CD4-positive, CD25-positive, alpha-beta regulatory T cell (primary cell): Measurements from ENCODE around the gene FAM20A. TPM values are rescaled to one million over a fixed set of nuclear protein-coding genes. Genes with fewer than 3 reads are reported as not detected.

Experiments used
- ATAC-seq, 2 donors: fragments of 150-1000 bp; cut with Tn5 transposase; one replicate each; pipeline ENCODE4 v1.10.0; 2021; ENCODE audit warnings: low read depth in 2 of 2, moderate number of reproducible peaks in 2 of 2, moderate library complexity in 1 of 2
- DNase-seq, 3 donors: peaks; one replicate each; pipeline versions ENCODE4 v3.0.0 to v3.0.0-alpha.2; 2012 to 2022; ENCODE audit warnings: mixed read lengths in 1 of 3
- H3K27ac ChIP-seq: one replicate; pipeline ENCODE4 v1.7.0; 2013; ENCODE audit warnings: mild to moderate bottlenecking, low read length; ENCODE audit not compliant: insufficient read depth, poor library complexity, severe bottlenecking
- H3K27me3 ChIP-seq: one replicate; pipeline ENCODE4 v1.7.0; 2013; ENCODE audit warnings: low read length; ENCODE audit not compliant: control insufficient read depth, insufficient read depth
- H3K36me3 ChIP-seq: one replicate; pipeline ENCODE4 v1.7.0; 2013; ENCODE audit warnings: mild to moderate bottlenecking, low read length, moderate library complexity; ENCODE audit not compliant: control insufficient read depth, insufficient read depth
- H3K4me1 ChIP-seq: 2 replicates; pipeline ENCODE4 v1.7.0; 2013; ENCODE audit warnings: mild to moderate bottlenecking, low read length; ENCODE audit not compliant: insufficient read depth, control insufficient read depth, poor library complexity, severe bottlenecking
- H3K4me3 ChIP-seq: one replicate; pipeline ENCODE4 v1.7.0; 2013; ENCODE audit warnings: low read depth, mild to moderate bottlenecking, low read length, moderate library complexity
- H3K9me3 ChIP-seq, 2 experiments: 1 replicate in 1 of 2; 2 replicates in 1 of 2; pipeline ENCODE4 v1.7.0; 2013; ENCODE audit warnings: low read length in 2 of 2, mild to moderate bottlenecking in 1 of 2, moderate library complexity in 1 of 2; ENCODE audit not compliant: control insufficient read depth in 2 of 2
- H3K27ac Mint-ChIP-seq, 3 donors: one replicate each; pipeline ENCODE4 v1.8.0; 2020 to 2022; ENCODE audit warnings: mild to moderate bottlenecking in 3 of 3, mixed read lengths in 3 of 3, moderate library complexity in 2 of 3
- H3K27me3 Mint-ChIP-seq: one replicate; pipeline ENCODE4 v1.8.0; 2022; ENCODE audit warnings: mild to moderate bottlenecking, mixed read lengths
- H3K36me3 Mint-ChIP-seq: one replicate; pipeline ENCODE4 v1.8.0; 2020; ENCODE audit warnings: mixed read lengths
- H3K4me1 Mint-ChIP-seq, 4 donors: one replicate each; pipeline ENCODE4 v1.8.0; 2020 to 2022; ENCODE audit warnings: mixed read lengths in 4 of 4, mild to moderate bottlenecking in 1 of 4
- H3K4me3 Mint-ChIP-seq, 4 donors: one replicate each; pipeline ENCODE4 v1.8.0; 2020 to 2022; ENCODE audit warnings: mild to moderate bottlenecking in 4 of 4, mixed read lengths in 4 of 4, moderate library complexity in 3 of 4
- H3K9me3 Mint-ChIP-seq, 7 donors: one replicate each; pipeline ENCODE4 v1.8.0; 2020 to 2022; ENCODE audit warnings: mixed read lengths in 7 of 7, mild to moderate bottlenecking in 3 of 7, moderate library complexity in 2 of 7
- polyA plus RNA-seq, 4 donors: library from polyadenylated mRNA; unstranded; fragments of 300-500 nt; fragmentation: Illumina TruSeq; gene quantifications; one replicate each; pipeline ENCODE4 v1.2.3, GENCODE V29; 2021
- total RNA-seq: library from RNA; stranded (reverse); gene quantifications from one replicate; pipeline ENCODE4 v1.2.3, GENCODE V29; 2022

Gene FAM20A
- total and polyA plus RNA-seq, 5 donors from 2014 or later: 0.11 TPM; not detected in 4

DNA sequence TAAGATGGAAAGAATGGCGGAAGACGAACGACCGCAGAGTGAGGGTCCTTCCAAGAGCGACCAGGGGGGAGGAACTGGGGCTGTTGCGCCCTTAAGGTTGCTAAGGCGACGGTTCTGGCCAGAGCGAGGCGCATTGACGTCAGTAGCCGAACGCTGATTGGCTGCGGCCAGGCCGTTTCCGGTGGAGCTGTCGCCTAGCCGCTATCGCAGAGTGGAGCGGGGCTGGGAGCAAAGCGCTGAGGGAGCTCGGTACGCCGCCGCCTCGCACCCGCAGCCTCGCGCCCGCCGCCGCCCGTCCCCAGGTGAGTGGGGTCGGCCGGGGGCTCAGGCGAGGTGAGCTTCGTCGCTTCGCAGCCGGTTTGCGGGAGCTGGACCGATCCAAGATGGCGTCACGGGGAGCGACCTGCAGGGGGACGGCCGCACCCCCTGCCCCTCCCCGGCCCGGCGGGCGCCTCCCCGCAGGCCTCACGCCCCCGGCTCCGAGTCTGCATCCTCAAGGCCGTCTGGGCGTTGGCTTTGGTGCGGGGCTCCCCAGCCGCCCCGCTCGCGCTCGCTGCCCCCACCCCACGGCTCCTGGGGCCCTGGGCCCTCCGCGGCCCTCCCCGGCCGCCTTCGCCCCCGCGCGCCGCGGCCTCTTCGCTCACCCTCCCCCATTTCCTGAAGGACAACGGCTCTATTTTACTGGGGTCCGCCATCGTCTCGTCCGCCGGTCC lies 88.8 kb downstream of the FAM20A start, which contains the start of gene PRKAR1A:
Gene PRKAR1A, plus strand, starts transcription at position 184 of the 713 bp plus-strand sequence. CDS start 2,970 bp downstream, outside the sequence.
- H3K27me3 Mint-ChIP-seq: peaks cover 11% of the 10 kb centered on the region
- no peaks in the 10 kb centered on the region for H3K27me3 ChIP-seq

DNA sequence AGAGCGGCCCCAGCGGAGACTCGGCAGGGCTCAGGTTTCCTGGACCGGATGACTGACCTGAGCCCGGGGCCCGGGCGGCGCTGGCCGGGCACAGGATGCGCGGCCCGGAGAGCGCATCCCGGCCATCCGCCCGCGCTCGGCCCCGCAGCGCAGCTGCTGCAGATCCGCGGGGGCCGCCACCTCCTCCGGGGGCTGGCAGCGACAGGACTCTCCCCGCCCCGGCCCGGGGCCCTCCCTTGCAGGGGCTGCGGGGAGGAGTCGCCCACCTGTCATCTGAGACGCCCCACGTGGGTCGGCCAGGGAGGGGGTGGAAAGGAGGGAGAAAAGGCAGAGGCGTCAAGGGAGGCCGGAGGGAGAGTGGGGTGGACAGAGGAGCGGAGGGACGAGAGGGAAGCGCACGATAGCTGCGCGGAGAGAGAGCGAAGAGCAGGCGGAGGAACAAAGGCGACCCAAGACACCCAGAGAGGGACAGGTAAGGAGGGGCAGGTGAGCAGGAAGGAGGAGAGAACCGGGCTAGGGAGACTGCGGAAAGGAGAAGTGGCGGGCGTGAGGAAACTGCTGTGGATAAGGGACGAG lies 89.4 kb downstream of the FAM20A start:
- Mint-ChIP-seq H3K4me3 (peak overlapping the region; percentile 97 to 100 (median 100)), H3K4me1 (peaks cover 34 to 55% (median 46%) of the 10 kb centered on the region in 4 donors), H3K27ac (peak overlapping the region; percentile 98 to 100 (median 100)), H3K9me3 (peaks cover 0 to 2% (median 0%) of the 10 kb centered on the region in 7 donors), H3K27me3 (peaks cover 11% of the 10 kb centered on the region), H3K36me3 (peaks cover 18% of the 10 kb centered on the region)
- no peaks in the 10 kb centered on the region for H3K27me3 ChIP-seq
- H3K9me3 ChIP-seq: no peaks in the 10 kb centered on the region
- peaks cover 30% of the 10 kb centered on the region for H3K4me1 ChIP-seq
- DNase-seq (peak in 1 of 3 donors; percentile 74), ATAC-seq (peak; percentile 54 to 57)
- H3K27ac ChIP-seq: peak overlapping the region; percentile 98
- H3K4me3 ChIP-seq: peak overlapping the region; percentile 81
- peaks cover 15% of the 10 kb centered on the region for H3K36me3 ChIP-seq

More for the DNA sequence above, 88.8 kb downstream of the FAM20A start, which contains the start of gene PRKAR1A:
- Mint-ChIP-seq H3K9me3 (no peaks in the 10 kb centered on the region), H3K4me3 (peak within 1 kb of the TSS; percentile 99 to 100 (median 100)), H3K27ac (peak within 1 kb of the TSS; percentile 98 to 100 (median 100)), H3K4me1 (peaks cover 36 to 60% (median 47%) of the 10 kb centered on the region in 4 donors), H3K36me3 (peaks cover 24% of the 10 kb centered on the region)
- ATAC-seq (peak; percentile 90 to 91), DNase-seq (peak; percentile 91 to 95 (median 94))
- H3K36me3 ChIP-seq: peaks cover 22% of the 10 kb centered on the region
- no peaks in the 10 kb centered on the region for H3K9me3 ChIP-seq
- peak within 1 kb of the TSS; percentile 98 for H3K27ac ChIP-seq
- peaks cover 30% of the 10 kb centered on the region for H3K4me1 ChIP-seq
- H3K4me3 ChIP-seq: peak within 1 kb of the TSS; percentile 94

DNA sequence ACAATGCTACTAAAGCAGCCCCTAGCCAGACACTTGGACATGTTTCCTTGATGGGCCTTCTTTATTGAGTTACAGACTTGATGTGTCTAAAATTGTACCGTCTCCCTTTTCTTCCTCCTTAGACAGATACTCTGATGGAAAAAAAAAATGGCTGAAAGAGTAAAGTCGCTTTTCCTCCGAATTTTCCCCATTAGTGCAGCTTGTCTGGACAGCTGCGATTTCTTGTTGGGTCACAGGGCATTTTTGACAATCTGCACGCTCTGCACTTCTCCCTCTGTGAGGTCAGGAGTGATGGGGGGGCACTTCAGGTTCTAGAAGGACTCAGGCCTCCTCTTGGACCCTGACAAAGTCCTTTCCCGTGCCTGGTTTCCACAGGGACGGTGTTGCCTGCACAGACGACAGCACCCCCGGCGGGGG lies 89.9 kb downstream of the FAM20A start:
- ATAC-seq: no peak
- Mint-ChIP-seq H3K4me1 (peaks cover 32 to 53% (median 43%) of the 10 kb centered on the region in 4 donors), H3K4me3 (peak overlapping the region; percentile 80 to 100 (median 90)), H3K9me3 (peaks cover 0 to 2% (median 0%) of the 10 kb centered on the region in 7 donors), H3K27ac (peak overlapping the region; percentile 67 to 98 (median 89)), H3K36me3 (peaks cover 15% of the 10 kb centered on the region), H3K27me3 (peaks cover 11% of the 10 kb centered on the region)
- DNase-seq: no peak
- Histone ChIP-seq H3K36me3 (peaks cover 11% of the 10 kb centered on the region), H3K27me3 (no peaks in the 10 kb centered on the region), H3K27ac (peak overlapping the region; percentile 98), H3K4me3 (peak overlapping the region; percentile 54), H3K9me3 (no peaks in the 10 kb centered on the region), H3K4me1 (peaks cover 30% of the 10 kb centered on the region)

DNA sequence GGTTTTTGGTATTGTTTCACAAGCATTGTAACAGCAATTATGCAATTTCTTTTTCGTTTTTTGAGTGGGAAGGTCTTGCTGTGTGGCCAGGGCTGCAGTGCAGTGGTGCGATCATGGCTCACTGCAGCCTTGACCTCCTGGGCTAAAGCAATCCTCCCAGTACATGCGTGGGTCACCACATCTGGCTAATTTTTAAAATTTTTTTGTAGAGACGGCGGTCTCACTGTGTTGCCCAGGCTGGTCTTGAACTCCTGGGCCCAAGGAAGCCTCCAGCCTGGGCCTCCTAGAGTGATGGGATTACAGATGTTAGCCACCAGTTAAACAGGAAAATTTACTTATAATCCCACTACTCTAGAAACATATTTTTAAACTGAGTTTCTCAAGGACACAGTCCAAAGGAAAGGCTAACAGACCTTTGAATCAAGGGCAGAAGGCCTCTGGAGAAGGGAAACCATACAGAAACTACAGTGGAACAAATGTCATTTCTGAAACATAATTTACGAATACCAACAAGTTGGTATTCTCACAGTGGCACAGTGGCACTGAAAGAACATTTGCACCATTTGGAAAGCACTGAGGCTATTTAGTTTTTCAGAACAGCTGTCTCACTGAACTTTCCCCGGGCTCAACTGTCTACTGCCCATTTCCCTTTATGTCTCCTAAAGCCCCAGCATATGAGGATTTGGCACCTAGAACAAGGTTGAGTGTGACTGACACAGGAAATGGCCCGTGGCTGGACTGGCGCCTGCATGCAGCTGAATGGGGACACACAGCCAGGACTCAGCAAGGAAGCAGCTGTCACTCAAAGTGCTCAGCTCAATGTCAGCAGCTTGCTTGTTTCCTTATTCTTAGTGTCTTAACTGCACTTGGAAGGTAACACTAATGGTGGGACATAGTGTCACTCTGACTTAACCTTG lies 91.8 kb downstream of the FAM20A start:
- peaks cover 5% of the 10 kb centered on the region for H3K36me3 Mint-ChIP-seq
- H3K27ac ChIP-seq: no peak overlapping the region

GRCh38 chr17:68507576-68507975 lies 93.6 kb downstream of the FAM20A start:
- peaks cover 0 to 2% (median 0%) of the 10 kb centered on the region in 7 donors for H3K9me3 Mint-ChIP-seq
- peaks cover 6 to 20% (median 14%) of the 10 kb centered on the region in 4 donors for H3K4me1 Mint-ChIP-seq
- ATAC-seq (no peak), DNase-seq (no peak)
- Histone ChIP-seq H3K27me3 (no peaks in the 10 kb centered on the region), H3K27ac (no peak overlapping the region), H3K4me3 (no peak overlapping the region), H3K9me3 (no peaks in the 10 kb centered on the region), H3K4me1 (peaks cover 5% of the 10 kb centered on the region), H3K36me3 (no peaks in the 10 kb centered on the region)
- H3K4me3 Mint-ChIP-seq: no peak overlapping the region
- peaks cover 6% of the 10 kb centered on the region for H3K27me3 Mint-ChIP-seq
- H3K36me3 Mint-ChIP-seq: no peaks in the 10 kb centered on the region
- peak overlapping the region in 1 of 3 donors; percentile 3 for H3K27ac Mint-ChIP-seq

More for the DNA sequence above, 91.8 kb downstream of the FAM20A start:
- Mint-ChIP-seq H3K9me3 (peaks cover 0 to 2% (median 0%) of the 10 kb centered on the region in 7 donors), H3K27ac (peak overlapping the region in 1 of 3 donors; percentile 98), H3K4me3 (peak overlapping the region in 3 of 4 donors; percentile 22 to 100 (median 88)), H3K4me1 (peaks cover 20 to 36% (median 28%) of the 10 kb centered on the region in 4 donors), H3K27me3 (peaks cover 11% of the 10 kb centered on the region)
- no peaks in the 10 kb centered on the region for H3K9me3 ChIP-seq
- H3K4me3 ChIP-seq: no peak overlapping the region
- peak in 1 of 3 donors; percentile 49 for DNase-seq
- ATAC-seq: no peak
- no peaks in the 10 kb centered on the region for H3K36me3 ChIP-seq
- H3K4me1 ChIP-seq: peaks cover 20% of the 10 kb centered on the region
- no peaks in the 10 kb centered on the region for H3K27me3 ChIP-seq

DNA sequence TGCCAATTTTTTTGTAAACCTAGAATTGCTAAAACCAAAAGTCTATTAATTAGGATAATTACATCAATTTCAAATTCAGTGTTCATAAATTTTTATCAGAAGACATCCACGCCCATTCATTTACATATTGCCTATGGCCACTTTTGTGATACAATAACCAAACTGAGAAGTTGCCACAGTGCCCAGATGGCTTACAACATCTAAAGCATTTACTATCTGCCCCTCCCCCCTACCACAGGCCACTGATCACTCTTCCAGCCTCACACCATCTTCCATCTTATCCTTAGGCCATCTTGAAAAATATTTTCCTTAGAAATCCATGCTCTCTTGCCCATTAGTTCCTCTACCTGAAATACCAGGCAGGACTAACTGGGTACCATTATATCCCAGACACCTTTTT lies 95.2 kb downstream of the FAM20A start:
- H3K9me3 Mint-ChIP-seq: peaks cover 0 to 2% (median 0%) of the 10 kb centered on the region in 7 donors
- Histone ChIP-seq H3K4me3 (no peak overlapping the region), H3K27ac (no peak overlapping the region), H3K36me3 (no peaks in the 10 kb centered on the region), H3K9me3 (no peaks in the 10 kb centered on the region), H3K4me1 (no peaks in the 10 kb centered on the region), H3K27me3 (no peaks in the 10 kb centered on the region)
- ATAC-seq (no peak), DNase-seq (no peak)
- H3K4me1 Mint-ChIP-seq: peaks cover 6 to 10% (median 7%) of the 10 kb centered on the region in 4 donors
- no peak overlapping the region for H3K4me3 Mint-ChIP-seq
- H3K27me3 Mint-ChIP-seq: peaks cover 5% of the 10 kb centered on the region
- H3K36me3 Mint-ChIP-seq: no peaks in the 10 kb centered on the region
- H3K27ac Mint-ChIP-seq: peak overlapping the region in 1 of 3 donors; percentile 39

DNA sequence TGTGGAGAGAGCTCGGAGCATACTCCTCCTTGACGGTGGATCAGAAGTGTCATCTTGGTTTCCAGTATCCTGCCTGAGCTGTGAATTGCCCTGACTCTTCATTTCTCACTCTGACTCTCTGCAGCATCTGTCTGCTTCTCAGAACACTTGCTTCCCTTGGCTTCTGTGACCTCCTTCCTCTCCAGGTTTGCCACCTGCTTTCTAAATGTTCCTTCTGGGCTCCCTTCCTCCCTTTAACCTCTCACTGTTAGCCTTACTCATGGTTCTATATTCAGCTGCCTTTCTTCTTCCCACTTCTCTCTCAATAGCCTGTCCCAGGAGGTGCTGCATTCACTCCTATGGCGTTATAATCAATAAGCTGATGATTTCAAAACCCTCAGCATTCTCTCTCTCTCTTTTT lies 100.1 kb downstream of the FAM20A start:
- H3K27ac Mint-ChIP-seq: no peak overlapping the region
- ATAC-seq: no peak
- DNase-seq: no peak
- H3K4me1 ChIP-seq: peaks cover 15% of the 10 kb centered on the region
- H3K4me1 Mint-ChIP-seq: peaks cover 14 to 20% (median 17%) of the 10 kb centered on the region in 4 donors
- H3K36me3 Mint-ChIP-seq: no peaks in the 10 kb centered on the region
- H3K27ac ChIP-seq: no peak overlapping the region
- H3K27me3 Mint-ChIP-seq: peaks cover 8% of the 10 kb centered on the region
- H3K36me3 ChIP-seq: no peaks in the 10 kb centered on the region
- no peaks in the 10 kb centered on the region for H3K27me3 ChIP-seq
- H3K9me3 Mint-ChIP-seq: peaks cover 0 to 2% (median 0%) of the 10 kb centered on the region in 7 donors
- no peak overlapping the region for H3K4me3 ChIP-seq
- no peaks in the 10 kb centered on the region for H3K9me3 ChIP-seq
- no peak overlapping the region for H3K4me3 Mint-ChIP-seq
